GM03348 (cell line): ENCODE data around the gene SIPA1L3.

Experiments used
- DNase-seq: peaks from one replicate; pipeline ENCODE4 v3.0.0; 2012; ENCODE audit warnings: low spot score

The SIPA1L3 gene

GRCh38 chr19:38111898-38112297, 204.9 kb downstream of the SIPA1L3 start:
- no peak for DNase-seq

- no peak for DNase-seq
Measured at GRCh38 chr19:38114651-38115050, 207.6 kb downstream of the SIPA1L3 start.

GRCh38 chr19:38115271-38115802, 208.3 kb downstream of the SIPA1L3 start:
- no peak for DNase-seq

- no peak for DNase-seq
Measured at GRCh38 chr19:38118176-38118575, 211.2 kb downstream of the SIPA1L3 start.

GRCh38 chr19:38120471-38121025, 213.5 kb downstream of the SIPA1L3 start:
- DNase-seq, result no peak

GRCh38 chr19:38122402-38123093, 215.5 kb downstream of the SIPA1L3 start:
- no peak for DNase-seq

- DNase-seq, result no peak
Measured at GRCh38 chr19:38125238-38125637, 218.2 kb downstream of the SIPA1L3 start.

GRCh38 chr19:38130399-38130798, 223.4 kb downstream of the SIPA1L3 start:
- no peak for DNase-seq

- DNase-seq, result no peak
Measured at GRCh38 chr19:38132781-38133180, 225.8 kb downstream of the SIPA1L3 start.

- DNase-seq, result no peak
Measured at GRCh38 chr19:38133319-38133718, 226.3 kb downstream of the SIPA1L3 start.

- peak; percentile 58 for DNase-seq
Measured at GRCh38 chr19:38134540-38135149, 227.6 kb downstream of the SIPA1L3 start.

- DNase-seq, result no peak
Measured at GRCh38 chr19:38135150-38135998, 228.4 kb downstream of the SIPA1L3 start.

- DNase-seq, result no peak
Measured at GRCh38 chr19:38139122-38139521, 232.1 kb downstream of the SIPA1L3 start.

GRCh38 chr19:38141108-38141507, 234.1 kb downstream of the SIPA1L3 start:
- no peak for DNase-seq

GRCh38 chr19:38142176-38143035, 235.4 kb downstream of the SIPA1L3 start:
- DNase-seq, result peak; percentile 81

- no peak for DNase-seq
Measured at GRCh38 chr19:38143847-38144246, 236.8 kb downstream of the SIPA1L3 start.

GRCh38 chr19:38144667-38145066, 237.7 kb downstream of the SIPA1L3 start:
- no peak for DNase-seq

GRCh38 chr19:38145623-38146022, 238.6 kb downstream of the SIPA1L3 start:
- DNase-seq, result peak; percentile 41

- DNase-seq, result no peak
Measured at GRCh38 chr19:38148337-38148736, 241.3 kb downstream of the SIPA1L3 start.

GRCh38 chr19:38149661-38150061, 242.7 kb downstream of the SIPA1L3 start:
- DNase-seq, result no peak

- DNase-seq, result no peak
Measured at GRCh38 chr19:38151242-38151641, 244.2 kb downstream of the SIPA1L3 start.
